GM23248 (cell line): ENCODE data around the gene TARS3.
"Not testable (repeated sequence)": the region's sequence is repeated elsewhere in the genome, so short reads cannot be mapped to it uniquely, and the experiment has no call there.

ENCODE experiments used
- EZH2 ChIP-seq: fragments of 200-600 bp; sonication (generic); IDR thresholded peaks from 2 replicates; pipeline ENCODE4 v1.6.1; 2018; ENCODE audit warnings: antibody characterized with exemption, mild to moderate bottlenecking; ENCODE audit not compliant: insufficient read depth, poor library complexity, severe bottlenecking
- EZH2phosphoT487 ChIP-seq: fragments of 200-600 bp; sonication (generic); IDR thresholded peaks from 2 replicates; pipeline ENCODE4 v1.6.1; 2018; ENCODE audit warnings: antibody characterized with exemption, moderate library complexity, mild to moderate bottlenecking, low read depth; ENCODE audit not compliant: insufficient read depth

GRCh38 chr15:101734837-101735236, 10.6 kb upstream of the TARS3 start:
- not testable (repeated sequence) for TF ChIP-seq EZH2phosphoT487, EZH2
